GM12892 (cell line): ENCODE data around the gene ABCC2.

Source experiments
- POLR2A ChIP-seq: IDR thresholded peaks from 2 replicates; pipeline ENCODE4 v1.6.1; 2011; ENCODE audit warnings: low read depth, low read length, control low read depth
- TAF1 ChIP-seq: IDR thresholded peaks from 2 replicates; pipeline ENCODE4 v1.6.1; 2011; ENCODE audit warnings: low read depth, mild to moderate bottlenecking, control low read depth, low read length, borderline replicate concordance

GRCh38 chr10:99758211-99758891, 24.1 kb upstream of the ABCC2 start:
- TF ChIP-seq TAF1 (no peak), POLR2A (no peak)
